MM.1S (cell line): ENCODE results near the gene BDNF.
"Not testable (repeated sequence)": the region's sequence is repeated elsewhere in the genome, so short reads cannot be mapped to it uniquely, and the experiment has no call there.

Experiments
- DNase-seq: peaks from one replicate; pipeline ENCODE4 v3.0.0-alpha.2; 2015
- H2AFZ ChIP-seq: fragments of 300-600 bp; sonication (generic); 2 replicates; pipeline ENCODE4 v1.6.0; 2016; ENCODE audit warnings: antibody characterized with exemption, low read length
- H3F3A ChIP-seq: fragments of 300-600 bp; sonication (generic); 2 replicates; pipeline ENCODE4 v1.6.1; 2016; ENCODE audit warnings: mild to moderate bottlenecking, antibody characterized with exemption, low read length, moderate library complexity, mixed read lengths; ENCODE audit not compliant: insufficient read depth
- H3K27ac ChIP-seq: fragments of 300-600 bp; sonication (generic); 2 replicates; pipeline ENCODE4 v1.5.1; 2016; ENCODE audit warnings: mild to moderate bottlenecking, low read length
- H3K27me3 ChIP-seq: fragments of 300-600 bp; sonication (generic); replicated peaks from 2 replicates; pipeline ENCODE4 v1.6.0; 2016; ENCODE audit warnings: low read length; ENCODE audit not compliant: insufficient read depth
- H3K36me3 ChIP-seq: fragments of 300-600 bp; sonication (generic); replicated peaks from 2 replicates; pipeline ENCODE4 v1.6.1; 2016; ENCODE audit warnings: mild to moderate bottlenecking, low read length, mixed read lengths; ENCODE audit not compliant: insufficient read depth
- H3K4me1 ChIP-seq: fragments of 300-600 bp; sonication (generic); 2 replicates; pipeline ENCODE4 v1.6.1; 2016; ENCODE audit warnings: low read length, mixed read lengths
- H3K4me2 ChIP-seq: fragments of 300-600 bp; sonication (generic); 2 replicates; pipeline ENCODE4 v1.6.0; 2016; ENCODE audit warnings: low read depth, low read length
- H3K4me3 ChIP-seq: fragments of 300-600 bp; sonication (generic); 2 replicates; pipeline ENCODE4 v1.5.1; 2016; ENCODE audit warnings: low read length, mixed read lengths
- H3K79me2 ChIP-seq: fragments of 300-600 bp; sonication (generic); 2 replicates; pipeline ENCODE4 v1.6.1; 2016; ENCODE audit warnings: mixed run types, low read length, mixed read lengths
- H3K9ac ChIP-seq: fragments of 300-600 bp; sonication (generic); 2 replicates; pipeline ENCODE4 v1.6.1; 2016; ENCODE audit warnings: low read length, mixed read lengths
- H3K9me2 ChIP-seq: fragments of 300-600 bp; sonication (generic); replicated peaks from 2 replicates; pipeline ENCODE4 v1.6.1; 2016; ENCODE audit warnings: mild to moderate bottlenecking, low read length, mixed read lengths; ENCODE audit not compliant: insufficient read depth
- H3K9me3 ChIP-seq: fragments of 300-600 bp; sonication (generic); replicated peaks from 2 replicates; pipeline ENCODE4 v1.6.1; 2016; ENCODE audit warnings: mild to moderate bottlenecking, low read length, mixed read lengths; ENCODE audit not compliant: insufficient read depth
- H4K20me1 ChIP-seq: fragments of 300-600 bp; sonication (generic); 2 replicates; pipeline ENCODE4 v1.6.1; 2016; ENCODE audit warnings: mild to moderate bottlenecking, low read length, moderate library complexity, mixed read lengths; ENCODE audit not compliant: insufficient read depth
- CTCF ChIP-seq: fragments of 300-600 bp; sonication (generic); IDR thresholded peaks from 2 replicates; pipeline ENCODE4 v1.5.1; 2016; ENCODE audit warnings: antibody characterized with exemption, low read length, mixed read lengths
- EZH2 ChIP-seq: fragments of 300-600 bp; sonication (generic); optimal IDR thresholded peaks from 2 replicates; pipeline ENCODE3; 2017; ENCODE audit warnings: low read depth, mild to moderate bottlenecking, antibody characterized with exemption, low read length, mixed read lengths
- EZH2phosphoT487 ChIP-seq: fragments of 300-600 bp; sonication (generic); IDR thresholded peaks from 2 replicates; pipeline ENCODE4 v1.6.1; 2018; ENCODE audit warnings: antibody characterized with exemption, low read length

The BDNF gene

GRCh38 chr11:27700351-27701301, at the start of gene BDNF:
Gene BDNF, minus strand, starts transcription at chr11:27700455. Its CDS starts 41,891 bp downstream, at chr11:27658564.
- H3K9me3 ChIP-seq = no peaks in the 10 kb centered on the region
- peak within 1 kb of the TSS; percentile 100 for H3K4me2 ChIP-seq
- no peaks in the 10 kb centered on the region for H3K9me2 ChIP-seq
- H2AFZ ChIP-seq = peak within 1 kb of the TSS; percentile 85
- H3K27ac ChIP-seq = no peak within 1 kb of the TSS
- peak within 1 kb of the TSS; percentile 20; the same call in 1 of the 2 replicates for H3K9ac ChIP-seq
- 0 out of 2 replicates have a peak, but pooled peaks cover 5% of the 10 kb centered on the region for H3K4me1 ChIP-seq
- no peaks in the 10 kb centered on the region for H3K36me3 ChIP-seq
- DNase-seq = peak; percentile 33
- no peaks in the 10 kb centered on the region; the same call in 1 of the 2 replicates for H3K27me3 ChIP-seq
- H3K79me2 ChIP-seq = no peaks in the 10 kb centered on the region
- H3F3A ChIP-seq = peaks cover 5% of the 10 kb centered on the region; the same call in 1 of the 2 replicates
- peak within 1 kb of the TSS; percentile 77 for H3K4me3 ChIP-seq
- no peaks in the 10 kb centered on the region for H4K20me1 ChIP-seq
- TF ChIP-seq CTCF (no peak), EZH2phosphoT487 (no peak), EZH2 (no peak)

GRCh38 chr11:27740362-27741013, 40.2 kb upstream of the BDNF start:
- H2AFZ ChIP-seq = no peak overlapping the region
- no peaks in the 10 kb centered on the region for H3F3A ChIP-seq
- no peaks in the 10 kb centered on the region for H3K4me1 ChIP-seq
- H3K4me2 ChIP-seq = no peak overlapping the region
- DNase-seq = no peak
- no peak overlapping the region for H3K4me3 ChIP-seq
- H3K9me2 ChIP-seq = no peaks in the 10 kb centered on the region
- TF ChIP-seq CTCF (no peak), EZH2 (no peak), EZH2phosphoT487 (no peak)
- H3K27me3 ChIP-seq = no peaks in the 10 kb centered on the region
- no peak overlapping the region for H3K9ac ChIP-seq
- no peaks in the 10 kb centered on the region for H3K79me2 ChIP-seq
- H4K20me1 ChIP-seq = no peaks in the 10 kb centered on the region
- no peaks in the 10 kb centered on the region for H3K9me3 ChIP-seq
- H3K36me3 ChIP-seq = no peaks in the 10 kb centered on the region
- no peak overlapping the region for H3K27ac ChIP-seq

GRCh38 chr11:27735281-27735680, 35.0 kb upstream of the BDNF start:
- Histone ChIP-seq H3K4me2 (no peak overlapping the region), H3K9me2 (no peaks in the 10 kb centered on the region), H3K9me3 (no peaks in the 10 kb centered on the region), H3K27me3 (no peaks in the 10 kb centered on the region), H3F3A (no peaks in the 10 kb centered on the region), H3K27ac (no peak overlapping the region), H3K79me2 (no peaks in the 10 kb centered on the region), H3K9ac (no peak overlapping the region), H2AFZ (no peak overlapping the region), H3K4me3 (no peak overlapping the region), H3K4me1 (no peaks in the 10 kb centered on the region), H4K20me1 (no peaks in the 10 kb centered on the region), H3K36me3 (no peaks in the 10 kb centered on the region)
- TF ChIP-seq CTCF (no peak), EZH2phosphoT487 (no peak), EZH2 (no peak)
- DNase-seq = no peak

GRCh38 chr11:27731803-27732202, 31.5 kb upstream of the BDNF start:
- not testable (repeated sequence) for H3K9me2 ChIP-seq, H4K20me1 ChIP-seq, H3K36me3 ChIP-seq, H3K4me1 ChIP-seq, H3K27ac ChIP-seq, H3K4me3 ChIP-seq, H3K4me2 ChIP-seq, DNase-seq, H3K9me3 ChIP-seq, H3F3A ChIP-seq, H2AFZ ChIP-seq, H3K27me3 ChIP-seq, H3K9ac ChIP-seq, H3K79me2 ChIP-seq
